Skin epidermis (tissue), 12 donors: Measurements from ENCODE around the gene PRKG1.

Source experiments
- H3K27ac ChIP-seq, 21 experiments: fragments of 200-600 bp; sonication (generic) in 11 of 21; one replicate each; pipeline ENCODE4 v1.5.0; 2020; ENCODE audit warnings: mild to moderate bottlenecking in 3 of 21, inconsistent platforms in 2 of 21, moderate library complexity in 2 of 21
- H3K4me3 ChIP-seq, 7 experiments: fragments of 200-600 bp; sonication (generic) in 2 of 7; one replicate each; pipeline ENCODE4 v1.5.0; 2020; ENCODE audit warnings: inconsistent platforms in 2 of 7, mild to moderate bottlenecking in 2 of 7, moderate library complexity in 1 of 7

Gene PRKG1

GRCh38 chr10:51074238-51075028, at the start of gene PRKG1:
TSS of gene PRKG1 (plus strand) at chr10:51074487.
- peak within 1 kb of the TSS; percentile 30 to 48 (median 35) for H3K4me3 ChIP-seq

GRCh38 chr10:51028420-51028819, 45.9 kb upstream of the PRKG1 start:
- peak overlapping the region in 1 of 21 experiments; percentile 21 for H3K27ac ChIP-seq

More at GRCh38 chr10:51074238-51075028, at the start of gene PRKG1:
- peak within 1 kb of the TSS in 18 of 21 experiments; percentile 14 to 88 (median 60) for H3K27ac ChIP-seq

DNA sequence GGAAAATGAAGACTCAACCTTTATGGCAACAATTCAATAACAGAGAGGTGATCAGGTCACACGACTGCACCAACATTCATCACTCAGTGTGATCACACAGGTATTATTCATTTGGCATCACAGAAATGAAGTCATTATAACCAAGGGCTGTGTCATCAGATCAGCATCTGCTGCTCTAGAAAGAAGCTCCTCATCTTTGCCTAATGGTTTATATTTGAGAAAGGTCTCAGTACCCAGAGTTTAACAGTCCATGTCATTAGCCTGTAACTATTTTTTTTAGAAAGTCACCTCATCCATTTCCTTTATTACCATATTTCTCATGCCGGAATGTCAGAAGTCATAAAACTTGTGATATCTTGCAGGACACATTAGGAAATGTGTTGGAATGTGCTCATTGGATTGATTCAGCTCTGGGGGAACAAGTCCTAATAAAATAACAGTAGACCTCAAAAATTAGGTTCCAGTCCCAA, 45.1 kb upstream of the PRKG1 start:
- Histone ChIP-seq H3K4me3 (no peak overlapping the region), H3K27ac (no peak overlapping the region)

More at GRCh38 chr10:51028420-51028819, 45.9 kb upstream of the PRKG1 start:
- H3K4me3 ChIP-seq = no peak overlapping the region

DNA sequence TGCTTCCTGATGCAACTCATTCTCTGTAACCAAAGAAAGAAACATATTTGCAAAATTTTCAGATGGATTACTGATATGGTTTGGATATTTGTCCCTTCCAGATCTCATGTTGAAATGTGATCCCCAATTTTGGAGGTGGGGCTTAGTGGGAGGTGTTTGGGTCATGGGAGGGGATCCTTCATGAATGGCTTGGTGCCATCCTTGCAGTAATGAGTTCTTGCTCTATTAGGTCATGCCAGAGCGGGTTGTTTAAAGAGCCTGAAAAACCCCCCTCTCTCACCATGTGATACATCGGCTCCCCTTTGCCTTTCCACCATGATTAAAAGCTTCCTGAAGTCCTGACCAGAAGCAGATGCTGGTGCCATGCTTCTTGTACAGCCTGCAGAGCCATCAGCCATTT, 43.8 kb upstream of the PRKG1 start:
- no peak overlapping the region for H3K4me3 ChIP-seq
- no peak overlapping the region for H3K27ac ChIP-seq

DNA sequence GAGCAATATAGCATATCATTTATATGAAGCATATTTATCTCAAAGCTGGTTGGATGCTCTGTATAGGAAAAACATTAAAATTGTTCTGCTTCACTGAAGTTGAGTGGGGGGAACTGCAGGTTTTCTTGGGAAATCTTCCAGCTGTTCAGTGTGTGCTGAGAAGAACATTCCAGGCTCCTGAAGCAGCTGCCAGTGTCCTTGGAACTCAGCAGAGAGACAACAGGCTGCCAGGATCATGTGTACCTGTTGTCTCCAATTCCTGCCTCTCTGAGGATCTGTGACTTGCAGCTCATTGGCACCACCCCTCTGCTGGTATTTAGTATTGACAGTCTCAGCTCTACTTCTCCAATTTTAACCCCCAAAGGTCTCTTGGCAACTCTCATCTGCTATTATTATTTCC, 42.3 kb upstream of the PRKG1 start:
- H3K4me3 ChIP-seq = no peak overlapping the region
- H3K27ac ChIP-seq = no peak overlapping the region

- Histone ChIP-seq H3K4me3 (no peak overlapping the region), H3K27ac (no peak overlapping the region)
These were observed 39.5 kb upstream of the PRKG1 start for GRCh38 chr10:51034769-51035168.

- Histone ChIP-seq H3K4me3 (no peak overlapping the region), H3K27ac (no peak overlapping the region)
These were observed 38.9 kb upstream of the PRKG1 start for GRCh38 chr10:51035344-51035743.

GRCh38 chr10:51045871-51046270, 28.4 kb upstream of the PRKG1 start:
- Histone ChIP-seq H3K4me3 (no peak overlapping the region), H3K27ac (no peak overlapping the region)

DNA sequence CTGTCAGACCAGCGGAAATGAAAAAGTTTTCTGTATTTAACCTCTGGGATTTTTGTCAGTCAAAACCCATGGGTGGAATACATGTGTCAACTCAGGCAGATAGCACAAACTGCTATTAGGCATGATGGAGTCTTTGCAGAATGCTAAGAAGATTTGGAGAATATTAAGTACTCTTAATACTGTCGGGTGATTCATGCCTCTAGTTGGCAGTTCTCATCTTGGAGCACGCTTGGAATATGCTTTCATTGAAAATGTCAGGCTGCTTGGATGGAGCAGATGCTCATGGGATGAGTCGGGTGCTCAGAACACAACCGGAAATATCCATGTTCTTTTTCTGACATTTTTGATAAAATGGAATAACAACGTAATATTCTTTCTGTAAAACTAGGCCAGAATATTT, 27.6 kb upstream of the PRKG1 start:
- H3K4me3 ChIP-seq = no peak overlapping the region
- no peak overlapping the region for H3K27ac ChIP-seq

GRCh38 chr10:51047857-51048256, 26.4 kb upstream of the PRKG1 start:
- Histone ChIP-seq H3K27ac (no peak overlapping the region), H3K4me3 (no peak overlapping the region)

DNA sequence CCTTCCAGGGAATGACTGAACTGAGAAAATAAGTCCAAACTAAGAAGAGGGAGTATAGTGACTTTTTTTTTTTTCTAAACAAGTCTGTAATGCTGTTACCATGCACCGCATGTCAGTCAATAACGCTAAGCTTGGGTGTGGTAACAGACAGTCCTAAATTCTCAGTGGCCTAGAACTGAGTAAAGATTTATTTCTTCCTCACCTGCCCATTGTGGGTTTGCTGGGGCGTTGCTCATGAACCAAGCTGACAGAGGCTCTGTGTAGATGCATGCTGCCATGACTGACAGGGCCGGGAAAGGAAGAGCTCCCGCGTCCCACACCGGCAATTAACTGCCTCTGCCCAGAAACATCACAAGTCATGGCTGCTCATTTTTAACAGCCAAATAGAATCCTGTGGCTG, 25.5 kb upstream of the PRKG1 start:
- Histone ChIP-seq H3K27ac (no peak overlapping the region), H3K4me3 (no peak overlapping the region)

DNA sequence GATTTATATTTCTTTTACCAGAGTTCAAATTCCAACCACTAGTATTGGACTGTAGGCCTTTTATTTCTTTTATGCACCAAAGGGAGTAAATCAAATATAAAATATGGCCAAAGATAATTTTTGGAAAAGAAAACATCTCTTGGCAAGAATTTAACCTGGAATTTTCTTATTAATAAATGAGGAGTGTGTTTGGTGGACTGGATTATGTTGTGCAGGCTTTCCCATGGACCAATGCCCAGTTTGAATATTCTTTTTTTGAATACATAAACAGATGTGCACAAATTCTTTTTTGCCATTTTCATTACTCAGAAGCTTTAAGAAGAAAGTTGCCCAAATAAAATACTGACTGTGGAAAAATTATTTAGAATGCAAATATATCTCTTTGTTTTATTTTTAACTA, 22.1 kb upstream of the PRKG1 start:
- Histone ChIP-seq H3K4me3 (no peak overlapping the region), H3K27ac (no peak overlapping the region)

DNA sequence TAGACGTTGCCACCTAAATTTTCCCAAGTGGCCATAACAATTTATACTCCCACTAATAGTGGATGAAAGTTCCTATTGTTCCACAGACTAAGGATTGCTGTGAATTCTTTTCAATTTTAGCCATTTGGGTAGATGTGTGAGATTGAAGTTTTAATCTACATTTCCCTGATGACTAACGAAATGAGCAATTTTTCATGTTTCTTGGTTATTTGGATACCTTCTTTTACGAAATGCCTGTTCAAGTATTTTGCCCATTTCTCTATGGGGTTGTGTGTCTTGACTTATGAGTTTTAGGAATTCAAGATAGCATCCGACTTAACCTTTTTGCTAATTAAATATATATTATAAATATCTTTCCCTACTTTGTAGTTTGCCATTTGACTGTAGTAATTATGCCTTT, 16.4 kb upstream of the PRKG1 start:
- Histone ChIP-seq H3K4me3 (no peak overlapping the region), H3K27ac (no peak overlapping the region)

DNA sequence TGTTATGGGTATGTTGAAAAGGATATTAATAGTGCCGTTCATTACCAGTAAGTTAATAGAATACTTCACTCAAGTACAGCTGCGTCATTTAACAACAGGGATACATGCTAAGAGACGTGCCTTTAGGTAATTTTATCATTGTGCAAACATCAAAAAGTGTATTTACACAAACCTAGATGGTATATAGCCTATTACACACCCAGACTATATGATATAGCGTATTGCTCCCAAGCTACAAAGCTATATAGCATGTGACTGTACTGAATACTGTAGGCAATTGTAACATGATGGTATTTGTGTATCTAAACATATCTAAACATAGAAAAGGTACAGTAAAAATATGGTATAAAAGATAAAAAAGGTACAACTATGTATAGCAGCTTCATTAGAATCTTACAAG, 11.1 kb upstream of the PRKG1 start:
- H3K4me3 ChIP-seq = no peak overlapping the region
- H3K27ac ChIP-seq = no peak overlapping the region

GRCh38 chr10:51063659-51064535, 10.4 kb upstream of the PRKG1 start:
- H3K27ac ChIP-seq = no peak overlapping the region
- no peak overlapping the region for H3K4me3 ChIP-seq

- no peak overlapping the region for H3K27ac ChIP-seq
- no peak overlapping the region for H3K4me3 ChIP-seq
These were observed 8.1 kb upstream of the PRKG1 start for GRCh38 chr10:51066231-51066630.

DNA sequence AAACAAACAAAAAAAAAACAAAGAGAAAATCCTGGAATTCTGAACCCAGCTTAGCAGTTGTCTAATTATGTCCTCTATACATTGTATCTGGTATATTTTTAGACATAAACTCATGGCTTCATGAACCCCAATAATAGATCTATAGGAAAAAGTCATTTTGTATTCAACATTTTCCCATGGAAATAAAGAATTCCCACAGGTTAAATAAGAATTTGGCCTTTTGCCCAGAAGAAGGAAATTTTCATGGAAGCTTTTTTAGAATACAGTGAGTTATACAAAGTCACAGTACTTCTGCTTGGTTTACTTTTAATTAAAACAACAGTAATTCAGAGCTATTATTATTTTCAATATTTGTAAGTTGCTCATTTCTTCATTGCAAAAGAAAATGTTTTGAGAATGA, 2.1 kb upstream of the PRKG1 start:
- Histone ChIP-seq H3K4me3 (no peak overlapping the region), H3K27ac (no peak overlapping the region)

GRCh38 chr10:51072921-51073434, 1.3 kb upstream of the PRKG1 start:
- Histone ChIP-seq H3K27ac (peak overlapping the region in 7 of 21 experiments; percentile 14 to 82 (median 71)), H3K4me3 (peak overlapping the region in 2 of 7 experiments; percentile 35 to 48)

DNA sequence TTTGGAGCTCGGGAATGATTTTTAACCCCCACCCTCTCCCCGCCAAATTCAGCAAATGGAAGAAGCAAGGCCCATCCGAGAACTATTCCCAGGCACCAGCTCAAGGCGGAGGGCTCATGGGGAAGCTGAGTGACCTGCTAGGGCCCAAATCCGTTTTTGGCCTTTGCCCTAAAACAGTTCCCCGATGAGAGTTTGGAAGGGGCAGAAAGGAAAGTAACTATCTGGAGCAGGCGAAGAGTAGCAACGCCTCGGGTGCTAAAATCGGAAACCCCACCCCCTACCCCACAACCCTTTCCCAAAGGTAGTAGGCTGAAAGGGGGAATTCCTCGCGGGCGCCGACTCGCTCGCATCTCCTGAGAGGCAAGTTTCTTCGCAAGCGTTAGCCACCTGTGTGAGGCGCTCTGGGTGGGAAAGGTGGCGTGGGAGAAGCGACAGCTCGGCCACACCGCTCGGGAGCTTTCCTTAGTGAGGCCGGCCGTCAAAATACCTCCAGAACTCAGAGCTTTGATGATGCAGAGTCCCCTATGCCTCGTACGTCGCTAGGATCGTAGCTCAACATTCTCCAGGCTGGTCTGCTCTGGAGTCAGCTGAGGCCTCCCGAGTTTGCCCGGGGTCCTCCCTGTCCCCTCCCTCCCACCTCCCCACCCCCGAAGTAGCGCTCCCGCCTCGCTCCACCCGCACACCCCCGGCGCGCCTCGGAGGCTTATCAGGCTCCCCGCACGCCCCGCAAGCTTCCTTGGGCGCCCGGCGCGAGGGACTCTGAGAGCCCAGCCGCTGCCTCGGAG, 642 bp upstream of the PRKG1 start:
- peak overlapping the region; percentile 30 to 48 (median 35) for H3K4me3 ChIP-seq
- peak overlapping the region in 18 of 21 experiments; percentile 14 to 88 (median 60) for H3K27ac ChIP-seq
